Sigmoid colon (tissue), 4 donors: ENCODE data around the gene BZW1.

Source experiments
- CTCF ChIP-seq, 4 experiments: fragments of 450-650 bp in 3 of 4; fragments of 200-600 bp in 1 of 4; IDR thresholded peaks; one replicate each; pipeline ENCODE4 v1.5.1; 2016 to 2019; ENCODE audit warnings: antibody characterized with exemption in 4 of 4, mild to moderate bottlenecking in 3 of 4, moderate library complexity in 2 of 4
- EP300 ChIP-seq, 4 donors: sonication (generic); formaldehyde crosslinking; IDR thresholded peaks; one replicate each; pipeline ENCODE4 v1.6.1; 2017; ENCODE audit warnings: antibody characterized with exemption in 4 of 4
- POLR2A ChIP-seq, 2 donors: fragments of 450-650 bp; IDR thresholded peaks; one replicate each; pipeline ENCODE4 v1.6.1; 2016; ENCODE audit warnings: antibody characterized with exemption in 2 of 2, mild to moderate bottlenecking in 2 of 2, moderate library complexity in 2 of 2
- POLR2AphosphoS5 ChIP-seq, 4 donors: sonication (generic); formaldehyde crosslinking; IDR thresholded peaks; one replicate each; pipeline ENCODE4 v1.6.1; 2017; ENCODE audit warnings: antibody characterized with exemption in 4 of 4

- TF ChIP-seq CTCF (IDR thresholded peaks at IDR 0.05) (no peak), POLR2AphosphoS5 (IDR thresholded peaks at IDR 0.05) (no peak), POLR2A (IDR thresholded peaks at IDR 0.05) (no peak), EP300 (IDR thresholded peaks at IDR 0.05) (no peak)
Observed at GRCh38 chr2:200839513-200839912, 27.8 kb downstream of the BZW1 start.
